OCI-LY7 (cell line): ENCODE results near the gene PUDP. TPM values are rescaled to one million over a fixed set of nuclear protein-coding genes. Genes with fewer than 3 reads are reported as not detected.
"Not testable (repeated sequence)": the region's sequence is repeated elsewhere in the genome, so short reads cannot be mapped to it uniquely, and the experiment has no call there.

ENCODE experiments used
- BruUV-seq: library from RNA; stranded (reverse); fragments of 400-500 nt; replicated peaks from 2 replicates; lab custom pipeline; 2021; lab: Mats Ljungman, UMichigan
- CTCF ChIA-PET: fragments of 300-600 bp; sonication (Branson Sonifier 250); formaldehyde crosslinking; loops from one replicate; lab custom pipeline; 2022; ENCODE audit warnings: antibody characterized with exemption; ENCODE audit not compliant: unreplicated experiment; lab: Charles Lee
- POLR2A ChIA-PET: fragments of 300-600 bp; sonication (Branson Sonifier 250); formaldehyde crosslinking; loops from one replicate; lab custom pipeline; 2022; ENCODE audit warnings: antibody characterized with exemption; lab: Charles Lee
- DNase-seq: peaks from one replicate; pipeline ENCODE4 v3.0.0-alpha.2; 2015; ENCODE audit warnings: low spot score
- H2AFZ ChIP-seq: fragments of 200-600 bp; sonication (generic), shearing (Covaris generic); 2 replicates; pipeline ENCODE4 v1.6.1; 2014; ENCODE audit warnings: mild to moderate bottlenecking, antibody characterized with exemption, low read length, moderate library complexity
- H3K27ac ChIP-seq: fragments of 200-600 bp; sonication (generic); 2 replicates; pipeline ENCODE4 v1.5.1; 2014; ENCODE audit warnings: mixed run types, low read depth, mild to moderate bottlenecking, moderate library complexity, low read length, inconsistent platforms; ENCODE audit not compliant: poor library complexity, severe bottlenecking
- H3K36me3 ChIP-seq: fragments of 200-600 bp; sonication (generic); 2 replicates; pipeline ENCODE4 v1.6.1; 2014; ENCODE audit warnings: mild to moderate bottlenecking, antibody characterized with exemption, low read length, moderate library complexity, mixed read lengths; ENCODE audit not compliant: insufficient read depth
- H3K4me1 ChIP-seq: fragments of 200-600 bp; sonication (generic); 2 replicates; pipeline ENCODE4 v1.5.1; 2014; ENCODE audit warnings: mild to moderate bottlenecking, low read length; ENCODE audit not compliant: insufficient read depth, poor library complexity, severe bottlenecking
- H3K4me2 ChIP-seq: fragments of 200-600 bp; sonication (generic); 2 replicates; pipeline ENCODE4 v1.6.1; 2014; ENCODE audit warnings: mild to moderate bottlenecking, low read length
- H3K4me3 ChIP-seq: fragments of 200-600 bp; sonication (generic); 2 replicates; pipeline ENCODE4 v1.5.1; 2014; ENCODE audit warnings: mild to moderate bottlenecking, low read depth, low read length; ENCODE audit not compliant: poor library complexity, severe bottlenecking
- H3K79me2 ChIP-seq: fragments of 200-600 bp; sonication (generic); 2 replicates; pipeline ENCODE4 v1.6.1; 2016; ENCODE audit warnings: low read depth, mild to moderate bottlenecking, low read length, moderate library complexity, mixed read lengths; ENCODE audit not compliant: insufficient read depth
- H3K9me2 ChIP-seq: fragments of 200-600 bp; sonication (generic); 2 replicates; pipeline ENCODE4 v1.6.1; 2016; ENCODE audit warnings: mild to moderate bottlenecking, low read length, mixed read lengths; ENCODE audit not compliant: insufficient read depth
- H3K9me3 ChIP-seq: fragments of 200-600 bp; sonication (generic); 2 replicates; pipeline ENCODE4 v1.6.1; 2014; ENCODE audit warnings: mild to moderate bottlenecking, mixed run types, low read length, mixed read lengths
- H4K20me1 ChIP-seq: fragments of 200-600 bp; sonication (generic); 2 replicates; pipeline ENCODE4 v1.6.1; 2014; ENCODE audit warnings: mild to moderate bottlenecking, antibody characterized with exemption, low read length, moderate library complexity, mixed read lengths; ENCODE audit not compliant: insufficient read depth
- EZH2phosphoT487 ChIP-seq: fragments of 200-600 bp; sonication (generic); IDR thresholded peaks from 2 replicates; pipeline ENCODE4 v1.6.1; 2018; ENCODE audit warnings: low read depth, borderline replicate concordance, mild to moderate bottlenecking, mixed run types, antibody characterized with exemption, low read length, moderate library complexity, mixed read lengths
- intact Hi-C: fragments of 100-400 bp; cut with micrococcal nuclease; formaldehyde crosslinking; loops from one replicate; pipeline ENCODE4 v1.10.0; 2022; ENCODE audit not compliant: unreplicated experiment
- total RNA-seq, 2 experiments: library from RNA; depleted of rRNA in 1 of 2; stranded (reverse); fragments of >200 nt in 1 of 2; shearing (Covaris generic) in 1 of 2; gene quantifications; 2 replicates each; pipeline ENCODE4 v1.2.3, GENCODE V29; 2014 to 2022
- TF ChIP-seq, protein P1 (sequence below): fragments of 200-600 bp; sonication (generic); conservative IDR thresholded peaks from 2 replicates; pipeline ENCODE4 v1.5.1; 2014; ENCODE audit warnings: mild to moderate bottlenecking, antibody characterized with exemption, low read length, moderate library complexity, mixed read lengths

PUDP gene
- total RNA-seq, 2 experiments from 2014 or later: 8.8 to 25.7 TPM

DNA sequence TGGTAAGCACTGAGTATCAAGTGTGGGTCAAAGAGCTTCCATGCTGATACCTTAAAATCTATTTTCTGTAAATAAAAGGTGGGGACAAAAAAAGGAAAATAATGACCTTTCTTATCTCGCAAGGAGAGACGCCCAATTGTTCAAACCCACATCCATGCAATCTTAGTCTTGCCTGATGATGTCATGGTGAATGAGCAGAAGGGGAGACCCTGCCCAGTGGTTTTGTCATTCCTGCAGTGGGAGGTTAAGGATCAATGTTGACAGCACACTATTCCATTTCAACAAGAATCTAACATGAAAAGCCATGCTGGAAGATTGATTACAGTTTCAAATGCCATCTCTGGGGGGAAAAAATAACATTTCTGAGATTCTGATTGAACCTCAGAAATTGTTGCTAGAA is 40.7 kb upstream of the PUDP start:
- TF ChIP-seq EZH2phosphoT487: no peak
- TF ChIP-seq, protein P1, sequence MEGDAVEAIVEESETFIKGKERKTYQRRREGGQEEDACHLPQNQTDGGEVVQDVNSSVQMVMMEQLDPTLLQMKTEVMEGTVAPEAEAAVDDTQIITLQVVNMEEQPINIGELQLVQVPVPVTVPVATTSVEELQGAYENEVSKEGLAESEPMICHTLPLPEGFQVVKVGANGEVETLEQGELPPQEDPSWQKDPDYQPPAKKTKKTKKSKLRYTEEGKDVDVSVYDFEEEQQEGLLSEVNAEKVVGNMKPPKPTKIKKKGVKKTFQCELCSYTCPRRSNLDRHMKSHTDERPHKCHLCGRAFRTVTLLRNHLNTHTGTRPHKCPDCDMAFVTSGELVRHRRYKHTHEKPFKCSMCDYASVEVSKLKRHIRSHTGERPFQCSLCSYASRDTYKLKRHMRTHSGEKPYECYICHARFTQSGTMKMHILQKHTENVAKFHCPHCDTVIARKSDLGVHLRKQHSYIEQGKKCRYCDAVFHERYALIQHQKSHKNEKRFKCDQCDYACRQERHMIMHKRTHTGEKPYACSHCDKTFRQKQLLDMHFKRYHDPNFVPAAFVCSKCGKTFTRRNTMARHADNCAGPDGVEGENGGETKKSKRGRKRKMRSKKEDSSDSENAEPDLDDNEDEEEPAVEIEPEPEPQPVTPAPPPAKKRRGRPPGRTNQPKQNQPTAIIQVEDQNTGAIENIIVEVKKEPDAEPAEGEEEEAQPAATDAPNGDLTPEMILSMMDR: no peak
- Histone ChIP-seq H3K79me2 (no peaks in the 10 kb centered on the region), H3K27ac (no peak overlapping the region), H3K9me3 (no peaks in the 10 kb centered on the region), H3K36me3 (no peaks in the 10 kb centered on the region), H3K9me2 (no peaks in the 10 kb centered on the region), H3K4me1 (peaks cover 6% of the 10 kb centered on the region), H3K4me2 (no peak overlapping the region), H3K4me3 (no peak overlapping the region), H4K20me1 (no peaks in the 10 kb centered on the region), H2AFZ (no peak overlapping the region)
- ChIA-PET CTCF (no interaction called here), POLR2A (no interaction called here)
- intact Hi-C loops: no loop called here
- no TSS peak for BruUV-seq
- no peak for DNase-seq

DNA sequence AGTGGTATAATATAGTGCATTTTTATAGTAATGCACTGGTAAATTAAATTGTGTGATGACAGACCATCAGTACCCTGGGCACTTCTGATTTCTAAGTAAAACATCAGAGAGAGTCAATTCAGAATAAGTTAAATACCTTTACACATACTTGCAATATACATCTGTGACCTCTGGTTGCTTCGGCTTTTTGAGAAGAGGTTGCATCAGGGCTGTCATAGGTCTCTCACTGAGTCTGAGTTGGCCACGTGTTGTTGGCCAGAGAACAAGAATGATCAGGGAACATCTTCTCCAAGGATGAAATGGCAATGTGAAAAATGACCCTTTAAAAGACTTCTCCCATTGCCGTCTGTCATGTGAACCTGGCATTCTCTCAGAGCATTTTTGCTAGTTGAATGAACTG is 36.9 kb upstream of the PUDP start:
- BruUV-seq: no TSS peak
- Histone ChIP-seq H3K79me2 (no peaks in the 10 kb centered on the region), H2AFZ (no peak overlapping the region), H3K4me3 (no peak overlapping the region), H3K4me2 (no peak overlapping the region), H3K9me2 (no peaks in the 10 kb centered on the region), H3K27ac (no peak overlapping the region), H4K20me1 (no peaks in the 10 kb centered on the region), H3K36me3 (no peaks in the 10 kb centered on the region; the same call in 1 of the 2 replicates), H3K9me3 (no peaks in the 10 kb centered on the region), H3K4me1 (peaks cover 16% of the 10 kb centered on the region)
- TF ChIP-seq EZH2phosphoT487: no peak
- TF ChIP-seq, protein P1: no peak
- intact Hi-C loops: no loop called here
- ChIA-PET CTCF (no interaction called here), POLR2A (no interaction called here)
- DNase-seq: no peak

DNA sequence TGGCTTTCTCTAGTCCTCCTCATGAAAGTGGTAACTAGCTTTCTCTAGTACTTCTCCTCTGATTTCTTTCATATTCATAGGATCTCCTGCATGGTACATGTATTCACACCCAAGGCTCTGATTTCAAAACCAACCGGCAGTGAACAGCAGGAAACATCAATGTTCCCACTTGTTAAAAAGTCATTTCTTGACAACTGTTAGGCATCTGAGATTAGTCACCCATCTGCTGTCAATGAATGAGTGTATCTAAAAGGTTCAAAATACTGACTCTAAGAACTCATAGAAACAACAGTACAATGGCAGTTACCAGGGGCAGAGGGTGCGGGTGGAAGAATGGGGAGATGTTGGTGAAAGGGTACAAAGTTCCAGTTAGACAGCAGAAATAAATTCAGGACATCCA is 31.5 kb upstream of the PUDP start:
- no peak overlapping the region for H3K27ac ChIP-seq
- TF ChIP-seq, protein P1: no peak
- no peak for TF ChIP-seq EZH2phosphoT487
- POLR2A ChIA-PET: no interaction called here
- H3K9me2 ChIP-seq: no peaks in the 10 kb centered on the region
- intact Hi-C loops: no loop called here
- no TSS peak for BruUV-seq
- H3K4me3 ChIP-seq: no peak overlapping the region
- no peaks in the 10 kb centered on the region for H4K20me1 ChIP-seq
- DNase-seq: no peak
- no peaks in the 10 kb centered on the region; the same call in 1 of the 2 replicates for H3K36me3 ChIP-seq
- H3K4me1 ChIP-seq: peaks cover 16% of the 10 kb centered on the region
- no peak overlapping the region for H2AFZ ChIP-seq
- H3K9me3 ChIP-seq: no peaks in the 10 kb centered on the region
- CTCF ChIA-PET: interaction anchor here (1.2 kb wide), 1 partner anchor 11 kb away, joined by 3 read pairs; no protein-coding TSS in a partner anchor
- H3K79me2 ChIP-seq: no peaks in the 10 kb centered on the region
- H3K4me2 ChIP-seq: no peak overlapping the region

DNA sequence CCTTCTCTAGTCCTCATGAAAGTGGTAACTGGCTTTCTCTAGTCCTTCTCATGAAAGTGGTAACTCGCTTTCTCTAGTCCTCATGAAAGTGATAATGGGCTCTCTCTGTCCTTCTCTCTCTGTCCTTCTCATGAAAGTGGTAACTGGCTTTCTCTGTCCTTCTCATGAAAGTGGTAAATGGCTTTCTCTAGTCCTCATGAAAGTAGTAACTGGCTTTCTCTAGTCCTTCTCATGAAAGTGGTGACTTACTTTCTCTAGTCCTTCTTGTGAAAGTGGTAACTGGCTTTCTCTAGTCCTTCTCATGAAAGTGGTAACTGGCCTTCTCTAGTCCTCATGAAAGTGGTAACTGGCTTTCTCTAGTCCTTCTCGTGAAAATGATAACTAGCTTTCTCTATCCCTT is 30.9 kb upstream of the PUDP start:
- H2AFZ ChIP-seq, H3K4me3 ChIP-seq, H3K79me2 ChIP-seq, H3K36me3 ChIP-seq, H3K9me2 ChIP-seq, BruUV-seq, DNase-seq, H3K9me3 ChIP-seq, H3K27ac ChIP-seq, H3K4me2 ChIP-seq, H4K20me1 ChIP-seq, POLR2A ChIA-PET, intact Hi-C loops: not testable (repeated sequence)
- peaks cover 16% of the 10 kb centered on the region for H3K4me1 ChIP-seq
- CTCF ChIA-PET: interaction anchor here (1.2 kb wide), 1 partner anchor 12 kb away, joined by 3 read pairs; no protein-coding TSS in a partner anchor
